Common myeloid progenitor, CD34-positive (primary cell): ENCODE data around the gene TYW3.

Experiments used
- CTCF ChIA-PET: fragments of 350-600 bp; sonication (Branson Sonifier 250); formaldehyde crosslinking; loops from one replicate; lab custom pipeline; 2021; ENCODE audit warnings: antibody characterized with exemption; lab: Charles Lee
- POLR2A ChIA-PET: fragments of 350-600 bp; sonication (Branson Sonifier 250); formaldehyde crosslinking; loops from one replicate; lab custom pipeline; 2021; ENCODE audit warnings: antibody characterized with exemption; lab: Charles Lee
- DNase-seq, 3 donors: peaks; one replicate each; pipeline versions ENCODE4 v3.0.0 to v3.0.0-alpha.2; 2013
- H3K27ac ChIP-seq, 2 experiments: 1 replicate in 1 of 2; 2 replicates in 1 of 2; pipeline ENCODE4 v1.7.0; 2013; ENCODE audit warnings: inconsistent platforms in 2 of 2, low read length in 2 of 2, mild to moderate bottlenecking in 2 of 2, low read depth in 1 of 2, moderate library complexity in 1 of 2; ENCODE audit not compliant: severe bottlenecking in 2 of 2, insufficient read depth in 1 of 2, poor library complexity in 1 of 2
- H3K27me3 ChIP-seq, 5 experiments: replicated peaks in 2 of 5; 1 replicate in 3 of 5; 2 replicates in 2 of 5; pipeline versions ENCODE4 v1.6.1 to v1.7.0; 2013; ENCODE audit warnings: low read length in 4 of 5, mild to moderate bottlenecking in 2 of 5, moderate library complexity in 2 of 5, inconsistent platforms in 1 of 5; ENCODE audit not compliant: insufficient read depth in 5 of 5, control insufficient read depth in 4 of 5
- H3K36me3 ChIP-seq, 4 experiments: 1 replicate in 2 of 4; 2 replicates in 2 of 4; pipeline versions ENCODE4 v1.6.1 to v1.7.0; 2013; ENCODE audit warnings: low read length in 3 of 4, control low read depth in 1 of 4, mild to moderate bottlenecking in 1 of 4; ENCODE audit not compliant: control insufficient read depth in 4 of 4, insufficient read depth in 4 of 4
- H3K4me1 ChIP-seq, 4 experiments: 1 replicate in 3 of 4; 2 replicates in 1 of 4; pipeline versions ENCODE4 v1.6.1 to v1.7.1; 2013; ENCODE audit warnings: low read length in 3 of 4, mild to moderate bottlenecking in 3 of 4, control low read depth in 1 of 4, inconsistent platforms in 1 of 4, moderate library complexity in 1 of 4; ENCODE audit not compliant: control insufficient read depth in 4 of 4, insufficient read depth in 4 of 4; ENCODE audit errors: control extremely low read depth in 1 of 4
- H3K4me3 ChIP-seq, 7 experiments: 1 replicate in 4 of 7; 2 replicates in 3 of 7; pipeline versions ENCODE4 v1.5.1 to v1.7.0; 2013; ENCODE audit warnings: mild to moderate bottlenecking in 7 of 7, low read length in 6 of 7, moderate library complexity in 6 of 7, inconsistent platforms in 2 of 7, low read depth in 2 of 7, control low read depth in 1 of 7; ENCODE audit not compliant: insufficient read depth in 4 of 7, control insufficient read depth in 1 of 7; ENCODE audit errors: extremely low read depth in 1 of 7
- H3K9me3 ChIP-seq, 5 experiments: 1 replicate in 4 of 5; 2 replicates in 1 of 5; pipeline versions ENCODE4 v1.6.1 to v1.7.1; 2013; ENCODE audit warnings: low read length in 4 of 5, mild to moderate bottlenecking in 2 of 5, inconsistent platforms in 1 of 5, low read depth in 1 of 5, moderate library complexity in 1 of 5; ENCODE audit not compliant: control insufficient read depth in 4 of 5, insufficient read depth in 2 of 5; ENCODE audit errors: control extremely low read depth in 1 of 5
- WGBS: methylation state at CpG from one replicate; pipeline ENCODE4 v1.1.5; 2013; ENCODE audit not compliant: insufficient coverage; 5-methylcytosine and 5-hydroxymethylcytosine counted together

The TYW3 gene

GRCh38 chr1:74690909-74691308 lies 42.0 kb upstream of the TYW3 start:
- Histone ChIP-seq H3K4me1 (no peaks in the 10 kb centered on the region), H3K27me3 (no peaks in the 10 kb centered on the region), H3K27ac (no peak overlapping the region), H3K36me3 (no peaks in the 10 kb centered on the region), H3K9me3 (no peaks in the 10 kb centered on the region), H3K4me3 (no peak overlapping the region)
- no peak for DNase-seq
- ChIA-PET POLR2A (no interaction called here), CTCF (interaction anchor here (0.6 to 1.8 kb wide), 9 partner anchors 12 to 405 kb away, joined by 3 to 6 read pairs (median 3); no protein-coding TSS in a partner anchor)
- 100% methylated on average over 1 of the region's 4 CpGs for WGBS

- 92% methylated on average over 2 of the region's 2 CpGs for WGBS
These were observed 39.5 kb upstream of the TYW3 start for GRCh38 chr1:74693473-74693872.

DNA sequence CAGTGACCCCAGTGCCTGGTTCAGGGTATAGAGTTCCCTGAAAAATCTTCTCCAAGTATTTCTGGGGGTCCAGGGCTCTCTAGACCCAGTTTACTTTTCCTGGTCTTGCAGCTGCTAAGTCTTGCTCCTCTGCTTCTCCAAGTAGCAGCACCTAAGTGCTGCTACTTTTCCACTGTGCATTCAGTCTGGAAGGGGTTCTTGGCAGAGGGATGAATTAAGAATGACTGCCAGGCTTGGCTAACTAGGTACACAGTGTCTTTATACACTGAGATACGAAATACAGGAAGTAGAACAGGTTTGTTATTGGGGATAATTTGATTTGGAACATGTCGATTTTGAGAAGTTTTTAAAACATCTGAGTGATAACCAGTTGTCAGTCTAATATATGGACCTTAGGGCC lies 35.1 kb upstream of the TYW3 start:
- no peaks in the 10 kb centered on the region for H3K36me3 ChIP-seq
- no peaks in the 10 kb centered on the region for H3K27me3 ChIP-seq
- no peak overlapping the region for H3K4me3 ChIP-seq
- WGBS: 90% methylated on average over 2 of the region's 2 CpGs
- ChIA-PET CTCF (interaction anchor here (2.2 kb wide), 1 partner anchor 8 kb away, joined by 7 read pairs; no protein-coding TSS in a partner anchor), POLR2A (no interaction called here)
- no peak for DNase-seq
- no peaks in the 10 kb centered on the region for H3K4me1 ChIP-seq
- no peaks in the 10 kb centered on the region for H3K9me3 ChIP-seq
- H3K27ac ChIP-seq: no peak overlapping the region

More at GRCh38 chr1:74693473-74693872, 39.5 kb upstream of the TYW3 start:
- no peaks in the 10 kb centered on the region for H3K4me1 ChIP-seq
- H3K36me3 ChIP-seq: no peaks in the 10 kb centered on the region
- ChIA-PET POLR2A (no interaction called here), CTCF (no interaction called here)
- no peaks in the 10 kb centered on the region for H3K9me3 ChIP-seq
- no peak for DNase-seq
- no peaks in the 10 kb centered on the region for H3K27me3 ChIP-seq
- H3K27ac ChIP-seq: no peak overlapping the region
- no peak overlapping the region for H3K4me3 ChIP-seq

DNA sequence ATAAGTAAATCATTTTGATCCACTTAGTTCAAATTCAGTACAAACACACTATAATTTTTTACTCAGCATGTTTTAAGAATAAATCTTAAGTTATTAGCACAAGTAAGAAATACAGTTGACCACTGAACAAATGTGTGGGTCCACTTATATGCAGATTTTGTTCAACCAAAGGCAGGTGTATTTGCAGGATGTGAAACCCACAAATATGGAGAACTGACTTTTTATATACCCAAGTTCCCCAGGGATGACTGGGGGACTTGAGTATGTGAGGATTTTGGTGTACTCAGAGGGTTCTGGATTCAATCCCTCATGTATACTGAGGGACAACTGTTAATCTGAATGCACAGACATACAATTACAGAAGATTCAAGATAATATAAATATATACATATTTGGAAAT lies 33.6 kb upstream of the TYW3 start:
- CTCF ChIA-PET: interaction anchor here (2.2 kb wide), 1 partner anchor 10 kb away, joined by 7 read pairs; no protein-coding TSS in a partner anchor
- Histone ChIP-seq H3K4me1 (no peaks in the 10 kb centered on the region), H3K36me3 (peaks cover 0 to 2% (median 0%) of the 10 kb centered on the region in 4 experiments), H3K9me3 (no peaks in the 10 kb centered on the region), H3K27me3 (no peaks in the 10 kb centered on the region), H3K4me3 (no peak overlapping the region), H3K27ac (no peak overlapping the region)
- DNase-seq: no peak
- POLR2A ChIA-PET: no interaction called here

DNA sequence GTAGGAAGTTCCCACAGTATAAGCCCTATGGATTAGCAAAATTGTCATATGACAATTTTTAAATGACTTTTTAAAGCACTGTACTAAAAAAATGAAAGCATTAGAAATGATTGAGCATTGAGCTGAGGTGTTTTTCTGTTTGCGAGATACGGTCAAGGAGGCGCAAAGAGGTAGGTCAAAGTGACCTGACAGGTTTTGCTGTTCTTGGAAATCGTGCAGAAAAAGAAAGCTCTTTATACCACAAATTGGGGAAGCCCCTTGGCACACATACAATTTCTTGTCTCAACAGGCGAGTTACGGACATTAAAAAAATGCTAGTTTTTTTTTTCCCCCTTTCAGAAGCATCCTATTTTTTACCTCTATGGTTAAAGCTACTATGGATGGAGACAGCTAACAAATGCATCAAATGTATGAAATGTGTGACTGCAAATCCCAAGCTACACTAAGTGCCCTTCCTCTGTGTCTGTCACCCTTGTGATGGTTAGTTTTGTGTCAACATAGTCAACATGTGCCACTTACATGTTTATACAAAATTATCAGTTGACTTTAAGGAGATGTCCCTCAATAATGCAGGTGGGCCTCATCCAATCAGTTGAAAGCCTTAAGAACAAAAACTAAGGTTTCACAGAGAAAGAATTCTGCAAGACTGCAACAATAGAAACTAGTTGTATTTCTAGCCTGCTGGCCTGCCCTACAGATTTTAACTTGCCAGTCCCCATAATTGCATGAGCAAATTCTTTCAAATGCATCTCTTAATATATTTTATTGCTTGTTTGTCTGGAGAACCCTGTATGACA lies 29.4 kb upstream of the TYW3 start:
- POLR2A ChIA-PET: no interaction called here
- Histone ChIP-seq H3K9me3 (no peaks in the 10 kb centered on the region), H3K4me3 (no peak overlapping the region), H3K4me1 (no peaks in the 10 kb centered on the region), H3K27ac (no peak overlapping the region), H3K36me3 (peaks cover 0 to 28% (median 4%) of the 10 kb centered on the region in 4 experiments), H3K27me3 (no peaks in the 10 kb centered on the region)
- CTCF ChIA-PET: interaction anchor here (1.3 to 1.8 kb wide), 2 partner anchors 13 to 17 kb away, joined by 3 to 5 read pairs; no protein-coding TSS in a partner anchor
- DNase-seq: peak in 2 of 3 donors; percentile 5 to 10
- 72% methylated on average over 3 of the region's 6 CpGs for WGBS

- DNase-seq: no peak
- Histone ChIP-seq H3K36me3 (peaks cover 7 to 47% (median 12%) of the 10 kb centered on the region in 4 experiments), H3K4me3 (no peak overlapping the region), H3K27ac (no peak overlapping the region), H3K9me3 (no peaks in the 10 kb centered on the region), H3K27me3 (no peaks in the 10 kb centered on the region), H3K4me1 (no peaks in the 10 kb centered on the region)
- WGBS: 91% methylated on average over 1 of the region's 1 CpG
- POLR2A ChIA-PET: no interaction called here
- CTCF ChIA-PET: interaction anchor here (0.9 kb wide), 1 partner anchor 21 kb away, joined by 3 read pairs; no protein-coding TSS in a partner anchor
These were observed 20.1 kb upstream of the TYW3 start for GRCh38 chr1:74712881-74713280.

DNA sequence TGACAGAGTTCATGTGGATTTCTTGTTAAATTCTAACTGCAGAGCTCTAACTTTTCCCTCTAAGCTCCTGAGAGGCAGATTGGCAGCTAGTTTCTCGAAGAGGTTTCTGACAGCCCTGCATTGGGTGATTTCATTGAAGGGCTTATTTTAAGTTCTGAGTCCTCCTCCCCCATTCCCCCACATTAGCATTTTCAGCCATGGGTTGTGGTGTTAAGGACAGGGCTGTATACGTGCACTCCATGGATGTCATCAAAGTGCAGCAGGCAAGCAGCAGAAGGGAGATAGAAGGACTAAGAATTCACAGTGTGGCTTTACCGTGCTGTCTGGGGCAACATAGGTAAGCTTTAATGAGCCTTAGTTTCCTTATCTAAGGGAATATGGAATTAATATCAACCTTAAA lies 19.1 kb upstream of the TYW3 start:
- H3K4me1 ChIP-seq: no peaks in the 10 kb centered on the region
- no peak for DNase-seq
- H3K27me3 ChIP-seq: no peaks in the 10 kb centered on the region
- no peak overlapping the region for H3K4me3 ChIP-seq
- peaks cover 7 to 51% (median 12%) of the 10 kb centered on the region in 4 experiments for H3K36me3 ChIP-seq
- ChIA-PET CTCF (no interaction called here), POLR2A (no interaction called here)
- WGBS: no CpG with 5 or more reads among the region's 3 CpGs
- H3K27ac ChIP-seq: no peak overlapping the region
- H3K9me3 ChIP-seq: no peaks in the 10 kb centered on the region
